Stimulated activated CD8-positive, alpha-beta memory T cell treated with anti-CD3 and anti-CD28 coated beads, Interleukin-12 subunit alpha, Interleukin-12 subunit beta, amount 100 ng/mL, for 24 hours (primary cell): ENCODE measurements around the gene CXXC5.

Experiments used
- DNase-seq: peaks from one replicate; pipeline ENCODE4 v3.0.0-alpha.2; 2020; ENCODE audit errors: extremely low read depth

CXXC5 gene

GRCh38 chr5:139638090-139638735 is 9.9 kb upstream of the CXXC5 start:
- DNase-seq: no peak

- no peak for DNase-seq
Measured at GRCh38 chr5:139638736-139639618, 9.2 kb upstream of the CXXC5 start.

GRCh38 chr5:139639619-139640380 is 8.3 kb upstream of the CXXC5 start:
- no peak for DNase-seq

- no peak for DNase-seq
Measured at GRCh38 chr5:139640421-139641115, 7.6 kb upstream of the CXXC5 start.

- no peak for DNase-seq
Measured at GRCh38 chr5:139641116-139642080, 6.8 kb upstream of the CXXC5 start.

GRCh38 chr5:139642213-139642612 is 5.9 kb upstream of the CXXC5 start:
- DNase-seq: no peak

GRCh38 chr5:139642891-139643871 is 5.0 kb upstream of the CXXC5 start:
- no peak for DNase-seq

GRCh38 chr5:139644001-139644456 is 4.1 kb upstream of the CXXC5 start:
- no peak for DNase-seq

GRCh38 chr5:139644646-139645429 is 3.3 kb upstream of the CXXC5 start:
- DNase-seq: no peak

- DNase-seq: no peak
Measured at GRCh38 chr5:139645430-139645871, 2.7 kb upstream of the CXXC5 start.

- DNase-seq: no peak
Measured at GRCh38 chr5:139646111-139646510, 2.0 kb upstream of the CXXC5 start.

GRCh38 chr5:139646912-139647505 is 1.1 kb upstream of the CXXC5 start:
- no peak for DNase-seq

- DNase-seq: no peak
Measured at GRCh38 chr5:139647506-139648204, 494 bp upstream of the CXXC5 start.

GRCh38 chr5:139649082-139649991 is 1.2 kb downstream of the CXXC5 start:
- no peak for DNase-seq

- no peak for DNase-seq
Measured at GRCh38 chr5:139650031-139650688, 2.0 kb downstream of the CXXC5 start.

GRCh38 chr5:139650689-139651042 is 2.5 kb downstream of the CXXC5 start:
- no peak for DNase-seq
